HS-5 (cell line): ENCODE measurements around the gene ROCK2.
"Not testable (repeated sequence)": the region's sequence is repeated elsewhere in the genome, so short reads cannot be mapped to it uniquely, and the experiment has no call there.

ENCODE experiments used
- DNase-seq: peaks from one replicate; pipeline ENCODE4 v3.0.0-alpha.2; 2012; ENCODE audit warnings: low read depth

Gene ROCK2

DNA sequence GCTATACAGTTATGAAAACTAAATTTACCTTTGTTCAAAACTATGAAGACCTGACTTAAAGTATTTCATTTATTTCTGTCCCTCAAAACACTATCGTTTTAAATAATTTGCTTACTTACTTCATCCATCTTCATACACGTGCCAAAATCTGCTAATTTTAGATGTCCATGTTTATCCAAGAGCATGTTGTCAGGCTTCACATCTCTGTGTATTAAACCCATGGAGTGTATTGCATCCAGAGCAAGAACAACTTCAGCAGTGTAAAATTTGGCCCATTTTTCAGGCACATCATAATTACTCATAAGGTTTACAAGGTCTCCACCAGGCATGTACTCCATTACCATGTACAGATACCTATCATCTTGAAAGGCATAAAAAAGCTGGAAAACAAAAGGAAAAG lies 108.9 kb downstream of the ROCK2 start:
- no peak for DNase-seq

GRCh38 chr2:11234309-11234708 lies 110.1 kb downstream of the ROCK2 start:
- DNase-seq, result no peak

- not testable (repeated sequence) for DNase-seq
Observed at GRCh38 chr2:11231193-11231592, 113.2 kb downstream of the ROCK2 start.

GRCh38 chr2:11228692-11229091 lies 115.7 kb downstream of the ROCK2 start:
- DNase-seq, result no peak

DNA sequence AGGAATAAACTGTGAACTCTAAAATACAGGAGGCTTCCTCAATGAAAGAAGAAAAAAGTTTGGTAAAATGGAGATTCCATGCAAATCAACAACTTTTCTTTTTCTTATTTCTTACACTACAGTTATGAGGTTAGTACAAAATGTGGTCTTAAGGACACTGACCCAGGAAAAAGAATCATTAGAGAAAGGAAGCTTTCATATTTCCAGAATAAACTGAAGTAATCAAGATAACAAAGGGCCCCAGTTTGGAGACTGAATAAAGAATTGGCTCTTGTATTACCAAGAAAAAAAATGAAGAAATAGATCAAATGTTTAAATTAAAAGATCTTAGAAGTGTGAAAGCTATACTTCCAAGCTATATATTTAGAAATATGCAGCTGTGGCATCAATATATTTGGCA lies 116.8 kb downstream of the ROCK2 start:
- DNase-seq, result no peak

- no peak for DNase-seq
Observed at GRCh38 chr2:11224887-11225286, 119.5 kb downstream of the ROCK2 start.

- no peak for DNase-seq
Observed at GRCh38 chr2:11222845-11223244, 121.6 kb downstream of the ROCK2 start.

DNA sequence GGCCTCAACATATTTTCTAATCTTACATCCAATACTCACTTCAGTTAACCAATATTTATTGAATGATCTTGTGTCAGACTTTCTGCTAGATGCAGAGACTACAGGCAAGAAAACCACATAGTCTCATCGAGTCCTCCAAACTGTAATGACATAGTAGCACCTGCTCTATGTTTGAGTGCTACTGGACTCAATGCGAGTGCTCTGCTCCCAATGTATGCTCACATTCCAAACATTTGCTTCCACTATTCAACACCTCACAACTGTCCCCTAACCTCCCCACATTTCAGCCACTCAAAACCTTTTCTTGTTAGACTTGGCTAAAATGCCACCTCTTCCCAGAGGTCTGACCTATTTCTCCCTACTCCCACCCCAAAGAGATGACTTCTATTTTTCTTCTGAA lies 124.0 kb downstream of the ROCK2 start:
- no peak for DNase-seq

- no peak for DNase-seq
Observed at GRCh38 chr2:11215407-11215806, 129.0 kb downstream of the ROCK2 start.

DNA sequence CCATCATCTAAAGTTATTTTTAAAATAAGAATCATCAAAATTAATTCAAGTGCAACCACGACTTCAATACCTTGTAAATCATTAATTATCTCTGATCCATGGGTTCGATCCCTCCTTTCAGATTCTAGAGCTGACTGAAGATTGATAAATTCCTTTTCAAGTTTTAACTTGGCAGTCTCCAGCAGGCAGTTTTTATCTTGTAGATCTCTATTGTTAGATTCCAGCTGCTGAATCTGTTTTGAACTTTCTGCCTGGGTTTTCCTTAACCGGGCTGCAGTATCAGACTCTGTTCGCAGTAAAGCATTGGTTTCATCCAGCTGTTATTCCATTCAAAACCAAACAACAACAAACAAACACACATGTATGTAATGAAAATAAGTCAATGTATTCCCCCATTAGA lies 129.7 kb downstream of the ROCK2 start:
- DNase-seq, result no peak

GRCh38 chr2:11213975-11214374 lies 130.5 kb downstream of the ROCK2 start:
- no peak for DNase-seq

GRCh38 chr2:11213090-11213638 lies 131.3 kb downstream of the ROCK2 start:
- peak; percentile 43 for DNase-seq

DNA sequence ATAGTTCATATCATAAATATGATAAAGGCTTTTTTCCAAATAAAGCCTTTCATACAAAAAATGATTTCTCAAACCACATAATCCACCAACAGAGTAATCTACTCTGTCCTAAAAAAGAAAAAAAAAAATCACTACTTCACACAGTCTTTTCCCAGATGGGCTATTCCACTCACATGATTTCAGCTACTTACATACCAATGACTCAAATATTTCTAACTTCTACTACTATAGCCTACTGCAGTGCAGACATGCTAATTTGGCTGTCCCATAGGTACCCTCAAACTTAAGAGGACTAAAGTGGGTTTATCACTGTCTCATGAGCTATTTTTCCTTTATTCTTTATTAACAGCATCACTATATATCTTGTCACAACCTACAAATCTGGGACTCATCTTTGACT lies 131.8 kb downstream of the ROCK2 start:
- DNase-seq, result no peak

DNA sequence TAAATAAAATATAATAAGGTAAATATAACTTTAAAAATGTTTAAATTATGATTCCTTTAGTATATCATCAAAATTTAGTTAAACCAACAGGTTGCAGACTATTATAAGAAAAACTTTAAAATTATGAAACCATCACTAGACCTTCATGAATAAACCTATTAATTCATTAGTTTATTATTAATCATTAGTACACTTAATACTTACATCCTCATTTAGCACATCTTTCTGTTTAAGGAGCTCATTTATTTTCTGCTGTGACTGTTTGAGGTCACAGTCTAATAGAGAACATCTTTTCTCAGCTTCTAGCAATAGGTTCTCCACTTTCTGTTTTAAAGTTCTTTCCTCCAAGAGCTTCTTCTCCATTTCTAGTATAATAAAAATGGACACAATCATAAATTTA lies 136.4 kb downstream of the ROCK2 start:
- no peak for DNase-seq

GRCh38 chr2:11203480-11203879 lies 141.0 kb downstream of the ROCK2 start:
- peak; percentile 78 for DNase-seq

GRCh38 chr2:11201969-11202368 lies 142.5 kb downstream of the ROCK2 start:
- DNase-seq, result no peak

- no peak for DNase-seq
Observed at GRCh38 chr2:11200651-11201050, 143.8 kb downstream of the ROCK2 start.

- no peak for DNase-seq
Observed at GRCh38 chr2:11196246-11196645, 148.2 kb downstream of the ROCK2 start.

DNA sequence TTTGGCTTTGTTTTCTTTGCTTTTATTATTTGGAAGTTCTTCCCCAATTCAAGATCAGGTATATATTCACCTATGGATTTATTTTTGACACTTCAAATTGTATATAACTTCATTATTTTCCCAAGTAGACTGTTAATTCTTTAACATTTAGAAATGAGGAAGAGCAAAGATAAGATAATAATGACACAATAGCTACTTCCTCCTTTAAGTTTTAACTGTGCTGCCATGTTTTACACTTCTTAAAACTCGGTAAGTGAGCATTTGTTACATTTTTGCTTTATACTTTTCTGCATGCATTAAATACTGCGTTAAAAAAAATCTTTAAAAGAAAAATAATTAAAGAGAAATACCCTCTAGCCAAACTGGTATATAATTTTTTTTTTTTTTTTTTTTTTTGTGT lies 156.7 kb downstream of the ROCK2 start:
- DNase-seq, result no peak

GRCh38 chr2:11187083-11187619 lies 157.3 kb downstream of the ROCK2 start:
- DNase-seq, result peak; percentile 26

- DNase-seq, result no peak
Observed at GRCh38 chr2:11186145-11186544, 158.3 kb downstream of the ROCK2 start.

GRCh38 chr2:11182951-11183350 lies 161.5 kb downstream of the ROCK2 start:
- no peak for DNase-seq

DNA sequence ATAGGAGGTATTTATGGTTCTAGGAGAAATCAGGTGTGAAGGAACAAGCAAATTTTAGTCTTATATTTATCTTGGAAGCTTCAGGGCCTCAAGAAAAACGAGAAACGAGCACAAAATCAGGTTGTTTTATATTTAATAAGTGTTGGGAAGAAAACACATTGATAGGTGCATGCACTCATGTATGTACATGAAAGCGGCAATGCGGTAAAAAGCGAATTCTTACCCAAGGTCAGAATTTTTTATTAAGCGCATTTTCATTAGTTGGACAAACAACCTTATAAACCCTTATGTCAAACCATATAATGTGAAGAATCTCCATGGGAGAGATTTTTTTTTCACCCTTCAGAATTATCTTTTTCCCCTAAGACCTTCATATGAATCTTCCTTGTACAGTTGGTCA lies 163.8 kb downstream of the ROCK2 start:
- no peak for DNase-seq

DNA sequence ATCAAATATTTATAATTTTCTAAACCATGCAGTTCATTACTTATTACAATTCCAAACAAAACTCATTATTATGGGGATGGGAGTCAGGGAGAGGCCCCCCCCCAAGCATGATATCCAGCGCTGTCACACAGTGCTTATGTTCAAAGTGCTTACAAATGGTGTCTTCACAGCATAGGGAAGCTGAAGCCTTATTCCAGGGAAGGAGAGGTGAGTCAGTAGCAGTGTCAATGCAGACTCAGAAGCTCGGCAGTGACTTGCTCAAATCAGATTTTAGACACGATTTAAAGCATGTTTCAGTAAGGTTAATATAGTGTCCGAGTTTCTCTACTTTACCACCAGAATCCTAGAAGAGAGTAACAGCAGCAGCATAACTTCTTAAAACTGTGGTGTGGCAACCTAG lies 164.5 kb downstream of the ROCK2 start:
- no peak for DNase-seq

GRCh38 chr2:11179196-11179595 lies 165.2 kb downstream of the ROCK2 start:
- no peak for DNase-seq
